GM12892 (cell line): Measurements from ENCODE around the gene HIP1.

ENCODE experiments used
- POLR2A ChIP-seq: IDR thresholded peaks from 2 replicates; pipeline ENCODE4 v1.6.1; 2011; ENCODE audit warnings: low read depth, low read length, control low read depth
- POLR2AphosphoS5 ChIP-seq: IDR thresholded peaks from 2 replicates; pipeline ENCODE4 v1.6.1; 2011; ENCODE audit warnings: low read depth, low read length, control low read depth

- TF ChIP-seq POLR2AphosphoS5 (no peak), POLR2A (no peak)
These were observed 154.4 kb downstream of the HIP1 start for GRCh38 chr7:75584354-75584753.
